GM12801 (cell line): ENCODE measurements around the gene MAP2K2.

Experiments used
- TF ChIP-seq, protein P1 (sequence below): IDR thresholded peaks from one replicate; pipeline ENCODE4 v1.5.1; 2011; ENCODE audit warnings: control low read depth; ENCODE audit not compliant: insufficient read length; ENCODE audit errors: extremely low read depth

MAP2K2 gene

DNA sequence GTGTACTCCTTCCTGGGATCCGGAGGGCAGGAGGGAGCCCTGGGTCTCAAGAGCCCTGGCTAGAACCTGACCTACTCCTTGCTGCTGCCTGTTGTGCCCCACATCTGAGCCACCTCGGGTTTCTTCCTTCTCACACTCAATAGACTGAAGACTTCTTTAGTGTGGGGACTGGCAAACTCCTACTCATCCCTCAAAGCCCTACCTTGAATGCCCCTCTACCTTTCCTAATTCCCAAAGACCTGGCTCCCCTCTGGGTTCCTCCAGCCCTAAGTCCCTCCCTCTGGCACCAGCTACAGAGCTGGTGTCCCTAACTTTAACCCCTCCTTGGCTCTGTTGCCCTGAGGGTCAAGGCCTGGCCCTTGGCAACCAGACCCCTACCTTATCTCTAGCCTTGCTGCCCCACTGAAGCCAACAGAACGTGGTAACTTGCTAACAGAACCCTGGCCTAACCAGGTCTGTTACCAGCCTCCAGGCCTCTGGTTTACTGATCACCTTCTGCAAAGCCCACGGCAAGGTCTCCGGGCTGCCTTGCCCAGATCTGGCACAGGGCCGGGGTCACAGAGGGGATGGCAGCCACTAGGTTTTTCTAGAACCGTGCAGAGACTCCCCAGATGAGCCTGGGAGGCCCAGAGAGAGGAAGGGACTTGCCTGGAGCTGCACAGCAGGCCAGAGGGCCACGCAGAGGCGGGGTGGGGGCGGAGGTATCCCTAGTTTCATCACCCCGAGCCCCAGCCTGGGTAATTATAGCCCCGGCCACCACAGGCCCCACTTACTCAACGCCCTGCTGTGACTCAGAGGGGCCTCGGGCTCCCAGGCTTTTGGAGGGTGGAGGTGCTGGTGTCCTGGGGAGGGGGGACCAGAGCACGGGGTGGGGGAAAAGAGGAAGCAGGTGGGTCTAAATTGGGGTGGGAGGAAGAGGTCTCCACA lies 72.5 kb downstream of the MAP2K2 start:
- TF ChIP-seq, protein P1, sequence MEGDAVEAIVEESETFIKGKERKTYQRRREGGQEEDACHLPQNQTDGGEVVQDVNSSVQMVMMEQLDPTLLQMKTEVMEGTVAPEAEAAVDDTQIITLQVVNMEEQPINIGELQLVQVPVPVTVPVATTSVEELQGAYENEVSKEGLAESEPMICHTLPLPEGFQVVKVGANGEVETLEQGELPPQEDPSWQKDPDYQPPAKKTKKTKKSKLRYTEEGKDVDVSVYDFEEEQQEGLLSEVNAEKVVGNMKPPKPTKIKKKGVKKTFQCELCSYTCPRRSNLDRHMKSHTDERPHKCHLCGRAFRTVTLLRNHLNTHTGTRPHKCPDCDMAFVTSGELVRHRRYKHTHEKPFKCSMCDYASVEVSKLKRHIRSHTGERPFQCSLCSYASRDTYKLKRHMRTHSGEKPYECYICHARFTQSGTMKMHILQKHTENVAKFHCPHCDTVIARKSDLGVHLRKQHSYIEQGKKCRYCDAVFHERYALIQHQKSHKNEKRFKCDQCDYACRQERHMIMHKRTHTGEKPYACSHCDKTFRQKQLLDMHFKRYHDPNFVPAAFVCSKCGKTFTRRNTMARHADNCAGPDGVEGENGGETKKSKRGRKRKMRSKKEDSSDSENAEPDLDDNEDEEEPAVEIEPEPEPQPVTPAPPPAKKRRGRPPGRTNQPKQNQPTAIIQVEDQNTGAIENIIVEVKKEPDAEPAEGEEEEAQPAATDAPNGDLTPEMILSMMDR: no peak

DNA sequence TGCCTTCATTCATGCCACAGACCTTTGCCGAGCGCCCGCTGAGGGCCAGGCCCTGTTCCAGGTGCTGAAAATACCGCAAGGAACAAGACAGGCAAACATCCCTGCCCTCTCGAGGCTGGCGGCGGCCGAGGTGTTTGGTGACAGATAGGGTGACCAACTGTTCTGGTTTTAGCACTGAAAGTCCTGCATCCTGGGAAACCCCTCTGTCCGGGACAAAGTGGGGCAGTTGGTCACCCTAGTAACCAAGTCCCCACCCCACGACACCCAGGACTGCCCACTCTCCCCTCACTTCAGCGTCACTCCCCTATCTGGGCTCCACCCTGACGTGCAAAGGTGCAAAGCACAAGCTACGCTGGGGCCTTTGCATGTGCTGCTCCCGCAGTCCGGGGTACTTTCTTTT lies 74.5 kb downstream of the MAP2K2 start:
- TF ChIP-seq, protein P1: no peak

DNA sequence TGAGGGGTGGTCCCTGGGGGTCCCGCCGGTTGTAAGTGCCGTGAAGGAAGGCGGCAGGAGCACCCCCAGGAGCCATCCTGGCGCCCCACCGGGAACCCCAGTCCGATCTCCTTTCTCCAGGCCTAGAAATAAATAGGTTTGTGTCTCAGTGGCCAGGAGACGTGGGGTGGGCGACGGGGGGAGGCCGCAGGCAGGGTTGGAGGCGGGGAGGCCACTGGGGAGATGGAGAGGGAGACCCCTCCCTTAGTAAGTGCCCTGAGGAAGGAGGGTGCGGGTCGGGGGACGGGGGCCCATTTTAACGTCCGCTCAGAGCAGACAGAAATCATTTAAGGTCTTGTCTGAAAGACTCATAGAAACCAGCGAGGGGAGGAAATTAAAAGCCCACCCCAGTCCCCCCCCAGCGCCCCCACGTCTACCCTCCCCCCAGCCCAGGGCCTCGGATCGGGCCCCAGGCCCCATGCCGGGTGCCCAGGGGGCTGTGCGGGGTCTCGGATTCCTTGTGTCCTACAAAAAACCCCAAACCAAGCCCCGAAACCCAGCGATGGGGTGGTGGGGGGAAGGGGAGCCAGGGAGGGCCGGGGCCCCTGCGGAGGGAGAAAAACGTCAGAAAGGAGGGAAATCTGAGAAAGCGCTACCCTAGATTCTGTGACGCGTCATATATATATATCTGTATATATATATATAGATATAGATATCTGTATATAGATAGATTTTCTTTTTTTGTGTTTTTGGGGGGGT lies 76.8 kb downstream of the MAP2K2 start:
- TF ChIP-seq, protein P1: no peak

DNA sequence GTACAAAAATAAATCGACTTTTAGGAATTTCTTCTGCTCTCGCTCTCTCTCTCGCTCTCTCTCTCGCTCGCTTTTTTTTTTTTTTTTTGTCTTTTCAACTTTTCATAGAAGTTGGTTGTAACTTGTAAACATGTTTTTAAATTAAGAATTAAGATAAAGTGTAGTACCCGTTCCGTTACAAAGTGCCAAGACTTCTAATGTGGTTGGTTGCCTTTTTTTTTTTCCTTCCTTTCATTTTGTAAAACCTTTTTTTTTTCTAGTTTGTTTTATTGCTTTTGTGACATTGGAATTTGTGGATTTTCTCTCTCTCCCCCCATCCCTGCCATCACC lies 77.6 kb downstream of the MAP2K2 start:
- TF ChIP-seq, protein P1: no peak

DNA sequence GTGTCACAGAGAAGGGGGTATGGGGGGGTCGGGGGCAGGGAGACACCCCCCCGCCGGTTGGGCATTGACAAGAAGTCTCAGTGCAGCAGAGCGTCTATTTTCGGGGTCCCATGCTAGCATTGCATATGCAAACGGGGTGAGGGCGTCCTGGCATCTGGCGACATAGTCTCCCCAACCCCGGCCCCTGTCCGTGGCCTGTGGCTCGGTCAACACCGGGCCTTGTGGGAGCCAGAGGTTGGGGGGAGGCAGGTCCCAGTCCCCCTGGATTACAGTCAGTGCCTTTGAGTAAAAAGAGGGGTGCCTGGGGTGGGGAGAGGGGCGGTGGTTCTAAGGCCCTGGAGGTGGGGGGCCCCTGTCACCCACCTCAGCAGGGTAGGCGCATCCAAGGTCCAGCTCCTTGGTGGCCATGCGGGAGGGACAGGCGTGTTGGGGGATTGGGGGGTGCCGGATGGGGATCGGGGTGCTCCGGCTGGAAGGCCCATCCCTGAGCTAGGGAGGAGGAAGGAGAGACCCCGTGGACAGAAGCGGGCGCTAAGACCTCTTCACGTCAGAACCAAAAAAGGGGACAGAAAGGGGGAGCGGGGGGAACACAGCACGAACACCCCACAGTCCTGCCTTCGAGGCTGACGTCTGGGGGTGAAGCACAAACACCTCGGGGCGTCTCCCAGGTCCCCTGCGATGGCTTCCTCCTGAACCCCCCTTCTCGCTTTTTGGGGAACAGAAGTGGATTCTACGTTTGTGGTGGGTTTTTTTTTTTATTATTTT lies 78.1 kb downstream of the MAP2K2 start:
- TF ChIP-seq, protein P1: no peak

DNA sequence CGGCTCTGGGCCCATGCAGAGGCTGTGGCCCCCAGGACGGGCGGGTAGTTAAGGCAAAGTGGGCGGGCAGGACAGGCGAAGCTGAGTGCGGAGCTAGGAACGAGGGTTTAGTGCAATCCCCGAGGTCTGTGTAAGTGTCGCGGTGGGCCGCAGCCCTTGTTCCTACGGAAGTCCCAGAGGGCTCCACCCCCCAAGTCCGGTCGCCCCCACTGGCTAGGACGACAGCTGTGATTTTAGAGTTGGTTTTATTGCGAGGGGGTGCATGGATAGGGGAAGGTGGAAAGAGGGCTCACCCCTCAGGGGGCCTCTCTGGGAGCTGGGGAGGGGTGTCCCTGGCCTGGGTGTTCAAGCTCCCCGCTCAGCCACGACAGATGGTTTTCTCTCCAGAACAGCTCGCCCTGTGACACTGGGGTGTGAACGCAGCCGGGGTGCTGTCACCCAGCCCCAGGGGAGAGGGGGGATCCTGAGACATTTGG lies 78.9 kb downstream of the MAP2K2 start:
- TF ChIP-seq, protein P1: no peak
